Measurements from ENCODE around the gene CDH5. TPM values are rescaled to one million over a fixed set of nuclear protein-coding genes. Genes with fewer than 3 reads are reported as not detected.

Gene CDH5
- polyA plus RNA-seq, 1 donor (not counting 4 experiments of a cell fraction or from before 2014, with no cell fraction given), result 0.05 TPM

GRCh38 chr16:66423177-66423576 lies 56.7 kb downstream of the CDH5 start:
- TF ChIP-seq CTCF (optimal IDR thresholded peaks at IDR 0.05 in 1 of 3, IDR thresholded peaks at IDR 0.05 in 1 of 3, conservative IDR thresholded peaks at IDR 0.05 in 1 of 3; ENCODE audit: extremely low read depth in 1 of 3, insufficient read depth in 2 of 3, low read length in 3 of 3) (no peak), EZH2 (IDR thresholded peaks at IDR 0.05; ENCODE audit: low read length) (no peak)
- Histone ChIP-seq H3K9ac (ENCODE audit: control insufficient read depth, extremely low read depth, insufficient read depth, low read length) (no peak overlapping the region), H3K79me2 (ENCODE audit: control insufficient read depth, insufficient read depth, low read length) (no peaks in the 10 kb centered on the region), H2AFZ (ENCODE audit: control insufficient read depth, low read length) (no peak overlapping the region), H3K9me1 (ENCODE audit: control insufficient read depth, extremely low read depth, insufficient read depth, low read length) (no peaks in the 10 kb centered on the region), H3K4me3 (ENCODE audit: control insufficient read depth in 2 of 3, extremely low read depth in 1 of 3, insufficient read depth in 2 of 3, low read depth in 1 of 3, low read length in 3 of 3) (no peak overlapping the region), H3K9me3 (ENCODE audit: control insufficient read depth, low read depth, low read length) (no peaks in the 10 kb centered on the region), H3K27ac (ENCODE audit: control insufficient read depth, insufficient read depth, low read length) (no peak overlapping the region), H4K20me1 (ENCODE audit: control insufficient read depth, extremely low read depth, insufficient read depth, low read length) (no peaks in the 10 kb centered on the region), H3K4me2 (ENCODE audit: control insufficient read depth, extremely low read depth, insufficient read depth, low read depth, low read length) (no peak overlapping the region), H3K4me1 (ENCODE audit: control insufficient read depth, extremely low read depth, insufficient read depth, low read length) (no peaks in the 10 kb centered on the region), H3K27me3 (ENCODE audit: control insufficient read depth, extremely low read depth, insufficient read depth, low read length) (peaks cover 24% of the 10 kb centered on the region), H3K36me3 (ENCODE audit: control insufficient read depth in 2 of 2, extremely low read depth in 1 of 2, insufficient read depth in 2 of 2, low read length in 2 of 2) (no peaks in the 10 kb centered on the region)
- dilution Hi-C loops (cut with MboI; ENCODE audit: extremely low pct_ligation_motif_present, low sequenced_read_pairs), result no loop called here
- FAIRE-seq, result no peak
- DNase-seq (ENCODE audit: low read depth, low spot score), result no peak

GRCh38 chr16:66425651-66426050 lies 59.2 kb downstream of the CDH5 start:
- Histone ChIP-seq H2AFZ (ENCODE audit: control insufficient read depth, low read length) (no peak overlapping the region), H3K27ac (ENCODE audit: control insufficient read depth, insufficient read depth, low read length) (no peak overlapping the region), H3K4me1 (ENCODE audit: control insufficient read depth, extremely low read depth, insufficient read depth, low read length) (no peaks in the 10 kb centered on the region), H4K20me1 (ENCODE audit: control insufficient read depth, extremely low read depth, insufficient read depth, low read length) (no peaks in the 10 kb centered on the region), H3K9me1 (ENCODE audit: control insufficient read depth, extremely low read depth, insufficient read depth, low read length) (no peaks in the 10 kb centered on the region), H3K79me2 (ENCODE audit: control insufficient read depth, insufficient read depth, low read length) (no peaks in the 10 kb centered on the region), H3K36me3 (ENCODE audit: control insufficient read depth in 2 of 2, extremely low read depth in 1 of 2, insufficient read depth in 2 of 2, low read length in 2 of 2) (no peaks in the 10 kb centered on the region), H3K9me3 (ENCODE audit: control insufficient read depth, low read depth, low read length) (no peaks in the 10 kb centered on the region), H3K27me3 (ENCODE audit: control insufficient read depth, extremely low read depth, insufficient read depth, low read length) (peaks cover 44% of the 10 kb centered on the region), H3K9ac (ENCODE audit: control insufficient read depth, extremely low read depth, insufficient read depth, low read length) (no peak overlapping the region), H3K4me2 (ENCODE audit: control insufficient read depth, extremely low read depth, insufficient read depth, low read depth, low read length) (no peak overlapping the region), H3K4me3 (ENCODE audit: control insufficient read depth in 2 of 3, extremely low read depth in 1 of 3, insufficient read depth in 2 of 3, low read depth in 1 of 3, low read length in 3 of 3) (no peak overlapping the region)
- dilution Hi-C loops (cut with MboI; ENCODE audit: extremely low pct_ligation_motif_present, low sequenced_read_pairs), result no loop called here
- FAIRE-seq (no peak), DNase-seq (ENCODE audit: low read depth, low spot score) (no peak)
- TF ChIP-seq CTCF (optimal IDR thresholded peaks at IDR 0.05 in 1 of 3, IDR thresholded peaks at IDR 0.05 in 1 of 3, conservative IDR thresholded peaks at IDR 0.05 in 1 of 3; ENCODE audit: extremely low read depth in 1 of 3, insufficient read depth in 2 of 3, low read length in 3 of 3) (no peak), EZH2 (IDR thresholded peaks at IDR 0.05; ENCODE audit: low read length) (no peak)

All from keratinocyte (primary cell).